Neural crest cell (in vitro differentiated cells): ENCODE data around the gene SBK3. TPM values are rescaled to one million over a fixed set of nuclear protein-coding genes. Genes with fewer than 3 reads are reported as not detected.
"Not testable (repeated sequence)": the region's sequence is repeated elsewhere in the genome, so short reads cannot be mapped to it uniquely, and the experiment has no call there.

ENCODE experiments used
- DNase-seq: peaks from one replicate; pipeline ENCODE4 v3.0.0; 2021; ENCODE audit warnings: low read depth, mixed read lengths, low spot score
- H3K27ac Mint-ChIP-seq: one replicate; pipeline ENCODE4 v1.8.0; 2021; ENCODE audit warnings: mild to moderate bottlenecking, mixed read lengths; ENCODE audit not compliant: unreplicated experiment
- H3K27me3 Mint-ChIP-seq: 2 replicates; pipeline ENCODE4 v1.8.0; 2021; ENCODE audit warnings: low read depth, mild to moderate bottlenecking, mixed read lengths
- H3K36me3 Mint-ChIP-seq: 2 replicates; pipeline ENCODE4 v1.8.0; 2021; ENCODE audit warnings: low read depth, mild to moderate bottlenecking, mixed read lengths
- H3K4me1 Mint-ChIP-seq: 2 replicates; pipeline ENCODE4 v1.8.0; 2021; ENCODE audit warnings: mixed read lengths
- H3K4me3 Mint-ChIP-seq: one replicate; pipeline ENCODE4 v1.8.0; 2021; ENCODE audit warnings: mild to moderate bottlenecking, mixed read lengths
- H3K9me3 Mint-ChIP-seq: 2 replicates; pipeline ENCODE4 v1.8.0; 2021; ENCODE audit warnings: mixed read lengths
- total RNA-seq: library from RNA; stranded (reverse); gene quantifications from 2 replicates; pipeline ENCODE4 v1.2.1, GENCODE V29; 2021
- TF ChIP-seq, protein P1 (sequence below): fragments of 200-600 bp; sonication (generic); conservative IDR thresholded peaks from 2 replicates; pipeline ENCODE4 v1.5.0; 2021; ENCODE audit warnings: antibody characterized with exemption, mild to moderate bottlenecking

SBK3 gene
- total RNA-seq, 1 donor from 2014 or later, result 0.68 TPM

- Mint-ChIP-seq H3K27me3 (peaks cover 6% of the 10 kb centered on the region), H3K4me1 (peaks cover 4% of the 10 kb centered on the region), H3K4me3 (no peak overlapping the region), H3K9me3 (no peaks in the 10 kb centered on the region), H3K27ac (no peak overlapping the region), H3K36me3 (no peaks in the 10 kb centered on the region)
- no peak for DNase-seq
- TF ChIP-seq, protein P1, sequence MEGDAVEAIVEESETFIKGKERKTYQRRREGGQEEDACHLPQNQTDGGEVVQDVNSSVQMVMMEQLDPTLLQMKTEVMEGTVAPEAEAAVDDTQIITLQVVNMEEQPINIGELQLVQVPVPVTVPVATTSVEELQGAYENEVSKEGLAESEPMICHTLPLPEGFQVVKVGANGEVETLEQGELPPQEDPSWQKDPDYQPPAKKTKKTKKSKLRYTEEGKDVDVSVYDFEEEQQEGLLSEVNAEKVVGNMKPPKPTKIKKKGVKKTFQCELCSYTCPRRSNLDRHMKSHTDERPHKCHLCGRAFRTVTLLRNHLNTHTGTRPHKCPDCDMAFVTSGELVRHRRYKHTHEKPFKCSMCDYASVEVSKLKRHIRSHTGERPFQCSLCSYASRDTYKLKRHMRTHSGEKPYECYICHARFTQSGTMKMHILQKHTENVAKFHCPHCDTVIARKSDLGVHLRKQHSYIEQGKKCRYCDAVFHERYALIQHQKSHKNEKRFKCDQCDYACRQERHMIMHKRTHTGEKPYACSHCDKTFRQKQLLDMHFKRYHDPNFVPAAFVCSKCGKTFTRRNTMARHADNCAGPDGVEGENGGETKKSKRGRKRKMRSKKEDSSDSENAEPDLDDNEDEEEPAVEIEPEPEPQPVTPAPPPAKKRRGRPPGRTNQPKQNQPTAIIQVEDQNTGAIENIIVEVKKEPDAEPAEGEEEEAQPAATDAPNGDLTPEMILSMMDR, result no peak
Observed at GRCh38 chr19:55500368-55500952, 44.9 kb downstream of the SBK3 start.

GRCh38 chr19:55498246-55498840, 47.0 kb downstream of the SBK3 start:
- DNase-seq, result no peak
- Mint-ChIP-seq H3K27ac (no peak overlapping the region), H3K9me3 (no peaks in the 10 kb centered on the region), H3K36me3 (no peaks in the 10 kb centered on the region), H3K27me3 (peaks cover 3% of the 10 kb centered on the region), H3K4me1 (no peaks in the 10 kb centered on the region), H3K4me3 (no peak overlapping the region)
- TF ChIP-seq, protein P1, result no peak

DNA sequence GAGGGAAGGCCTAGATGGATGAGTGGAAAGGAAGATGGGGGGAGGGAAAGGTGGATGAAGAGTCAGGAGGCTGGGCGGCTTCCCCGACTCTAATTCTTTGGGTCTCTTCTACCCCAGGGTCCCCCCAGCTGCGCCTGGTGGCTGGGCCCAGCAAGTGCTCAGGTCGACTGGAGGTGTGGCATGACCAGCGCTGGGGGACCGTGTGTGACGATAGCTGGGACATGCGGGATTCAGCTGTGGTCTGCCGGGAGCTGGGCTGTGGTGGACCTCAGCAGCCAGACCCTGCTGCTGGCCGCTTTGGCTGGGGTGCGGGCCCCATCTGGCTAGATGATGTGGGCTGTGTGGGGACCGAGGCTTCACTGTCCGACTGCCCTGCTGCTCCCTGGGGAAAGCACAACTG, 47.6 kb downstream of the SBK3 start:
- no peak for DNase-seq
- no peak overlapping the region for H3K4me3 Mint-ChIP-seq
- TF ChIP-seq, protein P1, result no peak
- H3K9me3 Mint-ChIP-seq, result no peaks in the 10 kb centered on the region
- no peaks in the 10 kb centered on the region for H3K4me1 Mint-ChIP-seq
- H3K27ac Mint-ChIP-seq, result no peak overlapping the region
- peaks cover 3% of the 10 kb centered on the region for H3K27me3 Mint-ChIP-seq
- H3K36me3 Mint-ChIP-seq, result no peaks in the 10 kb centered on the region

GRCh38 chr19:55496820-55497219, 48.5 kb downstream of the SBK3 start:
- H3K36me3 Mint-ChIP-seq, H3K4me1 Mint-ChIP-seq, DNase-seq, H3K9me3 Mint-ChIP-seq, H3K27me3 Mint-ChIP-seq, H3K27ac Mint-ChIP-seq, H3K4me3 Mint-ChIP-seq: not testable (repeated sequence)

GRCh38 chr19:55495646-55496349, 49.5 kb downstream of the SBK3 start:
- Mint-ChIP-seq H3K36me3 (no peaks in the 10 kb centered on the region), H3K4me1 (no peaks in the 10 kb centered on the region), H3K9me3 (no peaks in the 10 kb centered on the region), H3K27ac (peak overlapping the region; percentile 45), H3K27me3 (peaks cover 4% of the 10 kb centered on the region), H3K4me3 (no peak overlapping the region)
- no peak for DNase-seq
- TF ChIP-seq, protein P1, result no peak
